Endometrial microvascular endothelial cells (primary cell): ENCODE data around the gene FDPS. TPM values are rescaled to one million over a fixed set of nuclear protein-coding genes. Genes with fewer than 3 reads are reported as not detected.
"Not testable (repeated sequence)": the region's sequence is repeated elsewhere in the genome, so short reads cannot be mapped to it uniquely, and the experiment has no call there.

ENCODE experiments used
- in situ Hi-C: cut with HindIII; loops from 2 replicates; pipeline ENCODE4 v1.10.0; 2017; ENCODE audit warnings: low sequenced_read_pairs, low pct_unique_long_range_greater_than_20kb; ENCODE audit errors: inconsistent ontology term
- total RNA-seq: library from RNA; depleted of rRNA; stranded (reverse); fragments of >200 nt; gene quantifications from one replicate; pipeline ENCODE4 v1.2.3, GENCODE V29; 2015; ENCODE audit errors: inconsistent ontology term

Gene FDPS
- total RNA-seq, 1 donor from 2014 or later, result 362 TPM

DNA sequence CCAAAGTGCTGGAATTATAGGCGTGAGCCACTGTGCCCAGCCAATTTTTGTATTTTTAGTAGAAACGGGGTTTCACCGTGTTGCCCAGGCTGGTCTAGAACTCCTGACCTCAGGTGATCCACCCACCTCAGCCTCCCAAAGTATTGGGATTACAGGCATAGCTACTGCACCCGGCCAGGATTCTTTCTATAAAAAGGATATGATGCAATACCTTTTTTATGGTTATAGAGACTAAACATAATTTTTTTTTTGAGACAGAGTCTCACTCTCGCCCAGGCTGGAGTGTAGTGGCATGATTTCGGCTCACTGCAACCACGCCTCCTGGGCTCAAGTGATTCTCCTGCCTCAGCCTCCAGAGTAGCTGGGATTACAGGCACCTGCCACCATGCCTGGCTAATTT, 20.2 kb downstream of the FDPS start:
- in situ Hi-C loops, result not testable (repeated sequence)

DNA sequence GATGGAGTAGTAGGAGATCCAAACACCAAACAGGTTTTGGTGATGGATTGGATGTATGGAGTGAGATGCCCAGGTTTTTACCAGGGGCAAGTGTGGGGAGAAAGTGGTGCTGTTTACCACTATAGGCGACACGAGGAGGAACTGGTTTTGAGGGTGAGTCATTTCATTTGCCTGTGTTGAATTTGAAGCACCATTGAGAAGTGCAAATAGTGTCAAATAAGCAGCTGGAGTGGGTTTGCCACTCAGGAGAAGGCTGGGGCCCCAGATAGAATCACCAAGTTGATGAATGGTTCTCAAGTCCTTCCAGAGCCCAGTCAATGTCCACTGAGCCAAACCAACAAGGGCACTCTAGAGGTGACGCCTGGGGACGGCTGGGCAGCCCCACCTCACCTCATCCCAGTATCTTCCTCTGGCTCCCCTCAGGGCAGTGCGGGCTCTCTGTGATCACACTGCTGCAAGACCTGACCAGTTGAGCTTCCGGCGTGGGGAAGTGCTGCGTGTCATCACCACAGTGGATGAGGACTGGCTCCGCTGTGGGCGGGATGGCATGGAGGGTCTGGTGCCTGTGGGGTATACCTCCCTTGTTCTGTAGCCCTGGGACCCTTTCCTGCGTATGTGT, 21.4 kb downstream of the FDPS start:
- in situ Hi-C loops, result no loop called here

DNA sequence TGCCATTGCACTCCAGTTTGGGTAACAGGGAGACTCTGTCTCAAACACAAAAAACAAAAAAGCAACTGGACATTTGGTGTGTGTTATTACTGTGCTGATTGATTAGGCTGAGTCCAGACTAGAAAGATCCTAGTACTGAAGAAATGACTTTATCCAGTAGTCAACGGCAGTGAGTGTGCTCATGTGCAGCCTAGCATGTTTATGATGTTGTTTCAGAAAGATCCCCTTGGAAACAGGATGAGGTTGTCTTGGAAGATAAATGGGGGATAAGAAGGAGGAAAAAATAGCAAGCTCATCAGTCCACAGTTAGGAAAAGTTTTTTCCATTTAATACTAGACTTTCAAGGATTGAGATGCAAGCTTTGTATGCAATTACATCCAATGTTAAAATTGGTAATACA, 26.3 kb downstream of the FDPS start:
- in situ Hi-C loops, result no loop called here

DNA sequence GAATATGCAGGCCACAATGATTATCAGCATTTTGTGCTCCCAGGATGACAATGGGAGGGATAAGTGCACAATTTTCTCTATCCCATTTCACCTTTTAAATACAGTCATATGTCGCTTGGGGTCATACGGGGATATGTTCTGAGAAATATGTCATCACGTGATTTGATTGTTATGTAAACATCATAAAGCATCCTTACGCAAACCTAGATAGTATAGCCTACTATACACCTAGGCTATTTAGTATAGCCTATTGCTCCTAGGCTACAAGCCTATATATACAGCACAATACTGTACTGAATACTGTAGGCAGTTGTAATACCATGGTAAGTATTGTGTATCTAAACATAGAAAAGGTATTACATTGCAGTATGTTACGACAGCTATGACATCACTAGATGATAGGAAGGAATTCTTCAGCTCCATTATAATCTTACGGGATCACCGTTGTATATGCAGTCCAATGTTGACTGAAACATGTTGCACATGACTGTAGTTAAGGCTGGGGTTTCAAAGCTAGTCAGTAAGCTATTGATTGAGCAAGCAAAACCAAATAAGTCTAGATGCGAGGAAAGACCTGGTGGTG, 30.9 kb downstream of the FDPS start:
- in situ Hi-C loops, result no loop called here

DNA sequence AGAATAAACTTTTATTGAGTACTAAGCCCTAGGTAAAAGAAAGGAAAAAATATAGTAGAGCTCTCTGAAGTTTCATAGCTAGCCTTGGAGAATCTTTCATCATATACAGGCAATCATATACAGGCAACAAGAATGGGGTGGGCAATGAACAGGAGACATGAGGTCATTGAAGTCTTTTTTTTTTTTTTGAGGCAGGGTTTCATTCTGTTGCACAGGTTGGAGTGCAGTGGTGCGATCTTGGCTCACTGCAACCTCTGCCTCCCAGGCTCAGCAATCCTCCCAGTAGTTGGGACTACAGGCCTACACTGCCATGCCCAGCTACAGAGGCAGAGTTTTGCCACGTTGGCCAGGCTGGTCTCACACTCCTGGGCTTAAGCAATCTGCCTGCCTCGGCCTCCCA, 34.2 kb downstream of the FDPS start:
- in situ Hi-C loops, result no loop called here

DNA sequence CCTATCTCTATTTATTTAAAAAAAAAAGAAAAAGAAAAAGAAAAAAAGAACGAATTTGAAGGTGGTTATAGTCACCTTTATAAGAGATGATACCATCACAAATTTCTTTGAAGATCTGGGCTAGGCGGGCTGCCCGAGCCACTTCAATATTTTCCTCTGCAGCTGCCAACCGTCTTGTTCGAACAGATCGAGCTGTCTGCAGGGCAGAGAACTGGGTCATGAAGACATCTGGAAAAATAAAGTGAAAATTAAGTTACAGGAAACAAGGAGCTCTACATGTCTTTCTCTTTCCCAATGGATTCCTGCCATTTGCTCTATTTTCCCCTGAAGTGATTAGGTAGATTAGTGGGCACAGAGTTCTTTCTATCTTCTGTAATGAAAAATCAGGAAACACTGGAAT, 44.0 kb downstream of the FDPS start:
- in situ Hi-C loops, result no loop called here

DNA sequence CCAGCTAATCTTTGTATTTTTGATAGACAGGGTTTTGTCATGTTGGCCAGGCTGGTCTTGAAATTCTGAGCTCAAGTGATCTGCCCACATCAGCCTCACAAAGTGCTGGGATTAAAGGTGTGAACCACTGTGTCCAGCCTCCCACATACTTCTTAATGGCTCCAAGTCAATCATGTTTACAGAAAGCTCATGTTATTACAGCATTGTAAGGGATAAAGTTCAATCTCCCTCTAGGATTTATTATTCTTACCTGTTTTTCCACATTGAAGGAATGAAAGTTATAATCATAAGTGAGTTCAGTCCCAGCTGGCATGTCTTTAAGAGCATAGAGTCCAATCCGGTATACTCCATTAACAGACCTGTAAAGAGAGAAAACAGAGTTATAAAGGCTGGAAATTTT, 51.4 kb downstream of the FDPS start:
- in situ Hi-C loops, result no loop called here

Other genes with a start within 250 kb of the FDPS start
- 15.8 TPM for gene EFNA4, start 245.1 kb upstream of the FDPS start, total RNA-seq
- gene EFNA3, start 230.0 kb upstream of the FDPS start, total RNA-seq, result 2.0 TPM
- gene EFNA1, start 181.0 kb upstream of the FDPS start, total RNA-seq, result 8.7 TPM
- 47.1 TPM for gene SLC50A1, start 173.0 kb upstream of the FDPS start, total RNA-seq
- gene DPM3, start 168.3 kb upstream of the FDPS start, total RNA-seq, result 173 TPM
- gene KRTCAP2, start 135.6 kb upstream of the FDPS start, total RNA-seq, result 191 TPM
- 2.4 TPM for gene TRIM46, start 135.0 kb upstream of the FDPS start, total RNA-seq
- 3.1 TPM for gene THBS3, start 101.0 kb upstream of the FDPS start, total RNA-seq
- gene MTX1, start 100.2 kb upstream of the FDPS start, total RNA-seq, result 76.7 TPM
- gene ENTREP3, start 53.4 kb upstream of the FDPS start, total RNA-seq, result 20.0 TPM
- 77.1 TPM for gene SCAMP3, start 46.5 kb upstream of the FDPS start, total RNA-seq
- 33.1 TPM for gene CLK2, start 35.4 kb upstream of the FDPS start, total RNA-seq
- 0.19 TPM for gene HCN3, start 31.4 kb upstream of the FDPS start, total RNA-seq
- not detected for gene PKLR, start 7.4 kb upstream of the FDPS start, total RNA-seq
- gene RUSC1, start 12.0 kb downstream of the FDPS start, total RNA-seq, result 32.8 TPM